Gastrocnemius medialis (tissue), 4 donors: ENCODE measurements around the gene KIF21B. TPM values are rescaled to one million over a fixed set of nuclear protein-coding genes. Genes with fewer than 3 reads are reported as not detected.

Experiments
- ATAC-seq, 2 donors: fragments of 150-250 bp; one replicate each; pipeline ENCODE4 v1.9.1; 2016
- DNase-seq, 2 donors: peaks; one replicate each; pipeline ENCODE4 v3.0.0-alpha.2; 2019
- H3K27ac ChIP-seq, 4 donors: fragments of 200-600 bp; sonication (generic); 1 replicate in 1 of 4; 2 replicates in 3 of 4; pipeline ENCODE4 v1.5.1; 2016 to 2018; ENCODE audit warnings: mild to moderate bottlenecking in 2 of 4, moderate library complexity in 1 of 4
- H3K27me3 ChIP-seq, 3 donors: fragments of 200-600 bp; sonication (generic) in 2 of 3; 1 replicate in 1 of 3; 2 replicates in 2 of 3; pipeline versions ENCODE4 v1.5.1 to v1.6.0; 2016 to 2019; ENCODE audit warnings: mild to moderate bottlenecking in 1 of 3, moderate library complexity in 1 of 3
- H3K36me3 ChIP-seq, 2 donors: fragments of 200-600 bp; sonication (generic) in 1 of 2; one replicate each; pipeline ENCODE4 v1.5.1; 2017 to 2018
- H3K4me1 ChIP-seq, 2 donors: fragments of 200-600 bp; sonication (generic) in 1 of 2; one replicate each; pipeline ENCODE4 v1.5.1; 2016 to 2017; ENCODE audit warnings: mild to moderate bottlenecking in 2 of 2
- H3K4me3 ChIP-seq, 4 donors: fragments of 200-600 bp; sonication (generic) in 3 of 4; 1 replicate in 1 of 4; 2 replicates in 3 of 4; pipeline ENCODE4 v1.5.1; 2016 to 2019; ENCODE audit warnings: mild to moderate bottlenecking in 2 of 4
- H3K9me3 ChIP-seq, 3 donors: fragments of 200-600 bp; sonication (generic) in 2 of 3; 1 replicate in 1 of 3; 2 replicates in 2 of 3; pipeline ENCODE4 v1.5.1; 2016 to 2019
- CTCF ChIP-seq, 5 experiments: fragments of 450-650 bp in 3 of 5; fragments of 200-600 bp in 2 of 5; sonication (generic) in 2 of 5; IDR thresholded peaks in 4 of 5; conservative IDR thresholded peaks in 1 of 5; 1 replicate in 4 of 5; 2 replicates in 1 of 5; pipeline ENCODE4 v1.5.1; 2016 to 2019; ENCODE audit warnings: antibody characterized with exemption in 5 of 5, mild to moderate bottlenecking in 3 of 5, moderate library complexity in 3 of 5
- POLR2A ChIP-seq, 2 donors: fragments of 450-650 bp; IDR thresholded peaks; one replicate each; pipeline ENCODE4 v1.6.1; 2017; ENCODE audit warnings: antibody characterized with exemption in 2 of 2, mild to moderate bottlenecking in 2 of 2, moderate library complexity in 2 of 2
- in situ Hi-C, 4 donors: fragments of 200-750 bp; cut with MboI; loops; one replicate each; pipeline versions ENCODE4 v1.15.0 to v1.8.0; 2017; ENCODE audit warnings: low sequenced_read_pairs in 4 of 4
- intact Hi-C: fragments of 100-400 bp; cut with DNase I; formaldehyde crosslinking; loops from one replicate; pipeline ENCODE4 v1.15.1; 2023; ENCODE audit warnings: low total_unique reads
- total RNA-seq, 4 donors: library from RNA; depleted of rRNA; stranded (reverse); fragments of >200 nt; gene quantifications; one replicate each; pipeline versions ENCODE4 v1.1.0 to v1.2.3, GENCODE V29; 2016

KIF21B gene
- total RNA-seq, 4 donors from 2014 or later = 0.23 to 0.49 (median 0.36) TPM

- Histone ChIP-seq H3K36me3 (no peaks in the 10 kb centered on the region), H3K4me1 (peaks cover 0 to 2% of the 10 kb centered on the region in 2 donors), H3K4me3 (no peak overlapping the region), H3K27ac (no peak overlapping the region), H3K9me3 (no peaks in the 10 kb centered on the region), H3K27me3 (peaks cover 0 to 7% (median 0%) of the 10 kb centered on the region in 3 donors)
- no peak for TF ChIP-seq CTCF (IDR thresholded peaks at IDR 0.05 in 4 of 5, conservative IDR thresholded peaks at IDR 0.05 in 1 of 5)
- TF ChIP-seq POLR2A (IDR thresholded peaks at IDR 0.05) = no peak
- intact Hi-C loops (no loop called here), in situ Hi-C loops (no loop called here)
- DNase-seq (no peak), ATAC-seq (no peak)
Observed at GRCh38 chr1:201009962-201010645, 13.4 kb downstream of the KIF21B start.

GRCh38 chr1:201008666-201009360, 14.7 kb downstream of the KIF21B start:
- intact Hi-C loops (no loop called here), in situ Hi-C loops (no loop called here)
- H3K4me3 ChIP-seq = no peak overlapping the region
- no peaks in the 10 kb centered on the region for H3K9me3 ChIP-seq
- no peak for TF ChIP-seq POLR2A (IDR thresholded peaks at IDR 0.05)
- TF ChIP-seq CTCF (IDR thresholded peaks at IDR 0.05 in 4 of 5, conservative IDR thresholded peaks at IDR 0.05 in 1 of 5) = no peak
- no peaks in the 10 kb centered on the region for H3K4me1 ChIP-seq
- ATAC-seq (no peak), DNase-seq (no peak)
- H3K36me3 ChIP-seq = no peaks in the 10 kb centered on the region
- H3K27ac ChIP-seq = no peak overlapping the region
- H3K27me3 ChIP-seq = peaks cover 0 to 6% (median 0%) of the 10 kb centered on the region in 3 donors

GRCh38 chr1:201007481-201007880, 16.0 kb downstream of the KIF21B start:
- TF ChIP-seq CTCF (IDR thresholded peaks at IDR 0.05 in 4 of 5, conservative IDR thresholded peaks at IDR 0.05 in 1 of 5) (no peak), POLR2A (IDR thresholded peaks at IDR 0.05) (no peak)
- H3K27ac ChIP-seq = no peak overlapping the region
- no peak overlapping the region for H3K4me3 ChIP-seq
- no peak for ATAC-seq
- in situ Hi-C loops = no loop called here
- intact Hi-C loops = no loop called here
- no peaks in the 10 kb centered on the region for H3K27me3 ChIP-seq
- no peaks in the 10 kb centered on the region for H3K36me3 ChIP-seq
- DNase-seq = no peak
- H3K9me3 ChIP-seq = no peaks in the 10 kb centered on the region
- no peaks in the 10 kb centered on the region for H3K4me1 ChIP-seq

GRCh38 chr1:201006450-201006849, 17.1 kb downstream of the KIF21B start:
- H3K4me1 ChIP-seq = no peaks in the 10 kb centered on the region
- in situ Hi-C loops = no loop called here
- no peaks in the 10 kb centered on the region for H3K36me3 ChIP-seq
- no peaks in the 10 kb centered on the region for H3K27me3 ChIP-seq
- no peak overlapping the region for H3K27ac ChIP-seq
- H3K9me3 ChIP-seq = no peaks in the 10 kb centered on the region
- DNase-seq (no peak), ATAC-seq (no peak)
- TF ChIP-seq POLR2A (IDR thresholded peaks at IDR 0.05) (no peak), CTCF (IDR thresholded peaks at IDR 0.05 in 4 of 5, conservative IDR thresholded peaks at IDR 0.05 in 1 of 5) (no peak)
- intact Hi-C loops = no loop called here
- H3K4me3 ChIP-seq = no peak overlapping the region
